Tibial artery (tissue), 4 donors: ENCODE data around the gene NFATC3.
A peak's percentile ranks its signal among the peaks of the same experiment; 100 is the strongest.

ENCODE experiments used
- DNase-seq, 2 donors: peaks; one replicate each; pipeline ENCODE4 v3.0.0-alpha.2; 2019
- H3K27ac ChIP-seq, 2 donors: fragments of 200-600 bp; sonication (generic) in 1 of 2; 1 replicate in 1 of 2; 2 replicates in 1 of 2; pipeline ENCODE4 v1.5.1; 2018 to 2019; ENCODE audit warnings: mild to moderate bottlenecking in 1 of 2
- H3K27me3 ChIP-seq, 2 donors: fragments of 200-600 bp; sonication (generic) in 1 of 2; one replicate each; pipeline versions ENCODE4 v1.5.1 to v1.6.0; 2016 to 2019
- H3K36me3 ChIP-seq, 3 donors: fragments of 200-600 bp; sonication (generic) in 2 of 3; one replicate each; pipeline ENCODE4 v1.5.1; 2016 to 2019; ENCODE audit warnings: mild to moderate bottlenecking in 2 of 3
- H3K4me1 ChIP-seq, 4 donors: fragments of 200-600 bp; sonication (generic) in 2 of 4; 1 replicate in 3 of 4; 2 replicates in 1 of 4; pipeline ENCODE4 v1.5.1; 2016 to 2019
- H3K4me3 ChIP-seq, 2 donors: fragments of 200-600 bp; sonication (generic) in 1 of 2; 1 replicate in 1 of 2; 2 replicates in 1 of 2; pipeline ENCODE4 v1.5.1; 2018 to 2019; ENCODE audit warnings: mild to moderate bottlenecking in 2 of 2
- H3K9me3 ChIP-seq, 3 donors: fragments of 200-600 bp; sonication (generic) in 1 of 3; one replicate each; pipeline ENCODE4 v1.5.1; 2016 to 2019
- CTCF ChIP-seq, 2 experiments: fragments of 200-600 bp in 1 of 2; fragments of 450-650 bp in 1 of 2; IDR thresholded peaks; one replicate each; pipeline ENCODE4 v1.5.1; 2017 to 2019; ENCODE audit warnings: antibody characterized with exemption in 2 of 2, mild to moderate bottlenecking in 1 of 2, moderate library complexity in 1 of 2
- intact Hi-C: fragments of 100-400 bp; cut with DNase I; formaldehyde crosslinking; loops from one replicate; pipeline ENCODE4 v1.15.0; 2023; ENCODE audit warnings: low total_unique reads

The NFATC3 gene

DNA sequence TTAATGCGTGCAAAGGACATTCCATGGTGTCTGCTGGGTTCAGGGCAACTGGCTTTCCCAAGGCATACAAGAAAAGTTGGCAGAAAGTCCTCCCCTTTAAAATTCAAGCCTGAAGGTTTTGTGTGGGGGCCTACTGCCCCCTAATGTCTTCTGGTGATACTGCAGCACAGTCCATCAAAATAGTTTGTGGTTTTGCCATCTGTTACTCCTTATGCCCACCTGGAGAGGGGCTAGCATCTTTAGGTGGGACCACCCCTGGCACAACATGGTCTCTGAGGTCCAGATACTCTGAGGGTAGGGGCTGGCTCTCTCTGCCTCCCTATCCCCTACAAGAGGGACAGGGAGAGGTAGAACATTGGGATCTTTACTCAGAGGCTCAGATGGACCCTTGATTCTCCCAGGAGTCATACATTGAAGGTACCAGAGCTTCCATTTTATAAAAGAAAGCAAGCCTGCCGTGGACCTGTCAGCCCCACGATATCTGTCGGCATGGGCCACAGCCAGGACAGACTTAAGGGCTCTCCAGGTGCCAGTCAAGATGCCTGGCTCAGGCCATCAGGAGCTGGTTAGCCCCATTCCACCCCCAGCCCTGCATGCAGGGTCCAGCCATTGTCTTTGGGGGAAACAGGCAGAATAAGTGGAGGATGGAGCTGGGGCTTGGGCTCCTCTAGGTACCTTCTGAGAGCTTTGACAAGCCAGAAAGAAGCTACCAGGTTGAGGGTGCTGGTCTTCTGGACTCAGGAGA is 144.4 kb downstream of the NFATC3 start:
- Histone ChIP-seq H3K27ac (no peak overlapping the region), H3K36me3 (peaks cover 0 to 49% (median 0%) of the 10 kb centered on the region in 3 donors), H3K27me3 (no peaks in the 10 kb centered on the region), H3K4me3 (no peak overlapping the region), H3K4me1 (peaks cover 0 to 16% (median 3%) of the 10 kb centered on the region in 4 donors), H3K9me3 (no peaks in the 10 kb centered on the region)
- peak in 1 of 2 donors; percentile 70 for DNase-seq
- intact Hi-C loops, result loop anchor here (5.0 to 10.0 kb wide), 2 partner anchors 145 to 237 kb away; partner anchors contain the start of gene NFATC3
- TF ChIP-seq CTCF (IDR thresholded peaks at IDR 0.05), result peak; percentile 88 to 89

DNA sequence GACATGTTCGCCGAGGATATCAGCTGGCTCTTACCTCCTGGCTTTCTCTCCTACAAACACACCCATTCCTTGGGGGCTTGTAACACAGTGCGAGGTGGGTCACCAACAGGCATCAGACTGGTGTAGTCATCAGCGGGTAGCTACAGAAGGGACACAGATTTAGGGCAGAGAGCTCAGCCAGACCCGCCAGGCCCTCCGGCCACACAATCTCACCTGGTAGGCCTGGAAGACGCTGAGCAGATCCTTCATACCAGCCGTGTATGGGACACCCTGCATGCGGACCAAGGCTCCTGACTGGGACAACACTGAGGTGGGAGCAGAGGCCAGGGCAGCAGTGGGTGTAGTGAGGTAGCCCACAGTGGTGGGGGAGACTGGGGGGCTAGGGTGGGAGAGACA is 145.0 kb downstream of the NFATC3 start:
- peak in 1 of 2 donors; percentile 63 for DNase-seq
- no peaks in the 10 kb centered on the region for H3K27me3 ChIP-seq
- peaks cover 0 to 45% (median 0%) of the 10 kb centered on the region in 3 donors for H3K36me3 ChIP-seq

DNA sequence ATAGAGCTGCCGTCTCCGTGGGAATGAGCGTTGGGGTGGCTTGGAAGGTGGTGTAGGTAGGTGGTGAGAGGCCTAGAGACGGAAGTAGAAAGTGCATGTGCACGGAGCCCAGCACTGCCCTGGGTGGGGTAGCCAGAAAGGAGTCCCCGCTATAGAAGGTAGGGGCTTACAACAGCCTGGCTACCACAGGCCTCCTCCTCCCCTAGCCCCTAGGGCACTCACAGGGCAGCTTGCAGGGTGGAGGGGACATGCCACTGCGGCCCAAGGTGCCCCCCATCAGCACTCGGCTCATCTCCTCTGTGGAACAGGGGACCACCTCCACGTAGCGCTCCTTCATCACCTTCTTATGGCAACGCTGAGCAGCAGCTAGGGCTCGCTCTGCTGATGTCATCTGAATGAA is 145.8 kb downstream of the NFATC3 start:
- intact Hi-C loops, result loop anchor here (10.0 kb wide), 1 partner anchor 146 kb away; the partner anchor contains the start of gene NFATC3
- no peak for TF ChIP-seq CTCF (IDR thresholded peaks at IDR 0.05)
- Histone ChIP-seq H3K4me3 (no peak overlapping the region), H3K27me3 (no peaks in the 10 kb centered on the region), H3K36me3 (peaks cover 0 to 45% (median 0%) of the 10 kb centered on the region in 3 donors), H3K27ac (no peak overlapping the region), H3K9me3 (no peaks in the 10 kb centered on the region), H3K4me1 (peaks cover 0 to 21% (median 6%) of the 10 kb centered on the region in 4 donors)
- DNase-seq, result no peak

More for the DNA sequence above, 145.0 kb downstream of the NFATC3 start:
- H3K4me1 ChIP-seq, result peaks cover 0 to 16% (median 3%) of the 10 kb centered on the region in 4 donors
- intact Hi-C loops, result loop anchor here (10.0 kb wide), 1 partner anchor 145 kb away; the partner anchor contains the start of gene NFATC3
- H3K9me3 ChIP-seq, result no peaks in the 10 kb centered on the region
- no peak overlapping the region for H3K27ac ChIP-seq
- no peak for TF ChIP-seq CTCF (IDR thresholded peaks at IDR 0.05)
- no peak overlapping the region for H3K4me3 ChIP-seq

DNA sequence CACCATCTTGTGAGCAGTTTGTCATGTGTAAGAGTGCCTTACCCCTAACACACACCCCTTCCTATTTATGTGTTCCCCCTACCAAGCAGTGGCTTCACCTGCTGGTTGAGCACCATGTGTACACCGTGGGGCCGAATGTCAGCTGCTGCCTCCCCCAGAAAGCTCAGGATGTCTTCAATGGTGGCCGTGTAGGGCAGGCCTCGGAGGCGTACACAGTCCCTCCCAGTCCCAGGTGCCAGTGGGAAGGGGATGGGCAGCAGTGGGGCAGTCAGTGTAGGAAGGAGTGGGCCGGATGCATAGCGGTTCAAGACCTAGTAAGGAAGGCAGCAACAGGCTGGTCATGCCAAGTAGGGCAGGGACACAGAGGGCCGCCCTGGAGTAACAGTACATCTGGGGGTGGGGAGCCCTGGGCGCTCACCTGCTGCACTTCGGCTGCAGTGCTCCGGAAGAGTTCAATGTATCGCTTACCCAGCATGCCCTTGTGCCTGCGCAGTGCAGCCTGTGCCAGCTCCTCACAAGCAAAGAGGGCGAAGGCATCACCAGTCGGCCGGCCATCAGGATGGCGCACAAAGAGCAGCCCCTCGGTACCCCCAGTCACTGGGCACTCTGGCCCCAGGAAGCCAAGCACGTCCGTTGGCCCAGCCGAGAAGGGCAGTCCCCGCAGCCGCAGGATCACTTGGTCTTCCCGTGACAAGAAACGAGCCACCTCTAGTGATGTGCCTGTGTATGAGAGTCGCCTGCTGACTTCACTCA is 146.4 kb downstream of the NFATC3 start:
- H3K4me3 ChIP-seq, result no peak overlapping the region
- no peak overlapping the region for H3K27ac ChIP-seq
- H3K27me3 ChIP-seq, result no peaks in the 10 kb centered on the region
- peaks cover 0 to 39% (median 0%) of the 10 kb centered on the region in 3 donors for H3K36me3 ChIP-seq
- peak in 1 of 2 donors; percentile 66 for DNase-seq
- no peaks in the 10 kb centered on the region for H3K9me3 ChIP-seq
- no peak for TF ChIP-seq CTCF (IDR thresholded peaks at IDR 0.05)
- peaks cover 0 to 27% (median 12%) of the 10 kb centered on the region in 4 donors for H3K4me1 ChIP-seq
- intact Hi-C loops, result loop anchor here (10.0 kb wide), 1 partner anchor 147 kb away; the partner anchor contains the start of gene NFATC3

GRCh38 chr16:68232335-68232734 is 147.2 kb downstream of the NFATC3 start:
- Histone ChIP-seq H3K27me3 (no peaks in the 10 kb centered on the region), H3K4me3 (no peak overlapping the region), H3K27ac (no peak overlapping the region), H3K4me1 (peaks cover 0 to 34% (median 17%) of the 10 kb centered on the region in 4 donors), H3K9me3 (no peaks in the 10 kb centered on the region), H3K36me3 (peaks cover 0 to 38% (median 0%) of the 10 kb centered on the region in 3 donors)
- no peak for TF ChIP-seq CTCF (IDR thresholded peaks at IDR 0.05)
- intact Hi-C loops, result loop anchor here (10.0 kb wide), 1 partner anchor 148 kb away; the partner anchor contains the start of gene NFATC3
- peak in 1 of 2 donors; percentile 64 for DNase-seq
